GM23338 (cell line): ENCODE results near the gene SEMA7A. TPM values are rescaled to one million over a fixed set of nuclear protein-coding genes. Genes with fewer than 3 reads are reported as not detected.

Experiments used
- ATAC-seq: fragments of 200-7000 bp; cut with Tn5 transposase; 3 replicates; pipeline ENCODE4 v1.9.1; 2020
- DNase-seq: peaks from one replicate; pipeline ENCODE4 v3.0.0-alpha.2; 2015; ENCODE audit warnings: low spot score
- H2AFZ ChIP-seq: fragments of 200-600 bp; sonication (generic); 2 replicates; pipeline ENCODE4 v1.8.0; 2016; ENCODE audit warnings: antibody characterized with exemption, mild to moderate bottlenecking, moderate library complexity
- H3F3A ChIP-seq: fragments of 200-600 bp; sonication (generic); replicated peaks from 2 replicates; pipeline ENCODE4 v1.8.0; 2017; ENCODE audit warnings: antibody characterized with exemption, mixed run types, low read depth
- H3K27ac ChIP-seq: fragments of 200-600 bp; sonication (generic); 2 replicates; pipeline ENCODE4 v1.6.1; 2016; ENCODE audit warnings: low read depth
- H3K27me3 ChIP-seq: fragments of 200-600 bp; sonication (generic); 2 replicates; pipeline ENCODE4 v1.8.0; 2016; ENCODE audit warnings: mild to moderate bottlenecking, mixed run types, moderate library complexity; ENCODE audit not compliant: insufficient read depth
- H3K36me3 ChIP-seq: fragments of 200-600 bp; sonication (generic); 2 replicates; pipeline ENCODE4 v1.8.0; 2016; ENCODE audit warnings: mild to moderate bottlenecking; ENCODE audit not compliant: insufficient read depth
- H3K4me1 ChIP-seq: fragments of 200-600 bp; sonication (generic); 2 replicates; pipeline ENCODE4 v1.8.0; 2016; ENCODE audit warnings: mild to moderate bottlenecking, moderate library complexity; ENCODE audit not compliant: insufficient read depth
- H3K4me2 ChIP-seq: fragments of 200-600 bp; sonication (generic); 2 replicates; pipeline ENCODE4 v1.7.1; 2017; ENCODE audit warnings: mixed run types
- H3K4me3 ChIP-seq: fragments of 200-600 bp; sonication (generic); 2 replicates; pipeline ENCODE4 v1.6.1; 2016; ENCODE audit warnings: mixed run types
- H3K79me2 ChIP-seq: fragments of 200-600 bp; sonication (generic); replicated peaks from 2 replicates; pipeline ENCODE4 v1.8.0; 2017; ENCODE audit warnings: mild to moderate bottlenecking; ENCODE audit not compliant: insufficient read depth
- H3K9me2 ChIP-seq: fragments of 200-600 bp; sonication (generic); 2 replicates; pipeline ENCODE4 v1.8.0; 2017; ENCODE audit not compliant: insufficient read depth
- H4K20me1 ChIP-seq: fragments of 200-600 bp; sonication (generic); replicated peaks from 2 replicates; pipeline ENCODE4 v1.8.0; 2017; ENCODE audit warnings: mild to moderate bottlenecking; ENCODE audit not compliant: insufficient read depth
- H3K27ac Mint-ChIP-seq: 2 replicates; pipeline ENCODE4 v1.8.0; 2020; ENCODE audit warnings: inconsistent platforms, mild to moderate bottlenecking, moderate library complexity, mixed read lengths
- H3K27me3 Mint-ChIP-seq: 3 replicates; pipeline ENCODE4 v1.8.0; 2022; ENCODE audit warnings: low read depth, mild to moderate bottlenecking, moderate library complexity, mixed read lengths, inconsistent platforms; ENCODE audit not compliant: insufficient read depth, poor library complexity
- H3K36me3 Mint-ChIP-seq: 3 replicates; pipeline ENCODE4 v1.8.0; 2021; ENCODE audit warnings: low read depth, mild to moderate bottlenecking, inconsistent platforms, moderate library complexity, mixed read lengths
- H3K4me1 Mint-ChIP-seq: 3 replicates; pipeline ENCODE4 v1.8.0; 2020; ENCODE audit warnings: mild to moderate bottlenecking, inconsistent platforms, mixed read lengths
- H3K4me3 Mint-ChIP-seq: 3 replicates; pipeline ENCODE4 v1.8.0; 2021; ENCODE audit warnings: moderate library complexity, mild to moderate bottlenecking, inconsistent platforms, mixed read lengths
- H3K9me3 Mint-ChIP-seq: 3 replicates; pipeline ENCODE4 v1.8.0; 2020; ENCODE audit warnings: moderate library complexity, mild to moderate bottlenecking, inconsistent platforms, mixed read lengths
- CREB1 ChIP-seq: fragments of 250-450 bp; sonication (Bioruptor Pico); IDR thresholded peaks from 2 replicates; pipeline ENCODE4 v1.5.0; 2020; ENCODE audit warnings: low read depth, mild to moderate bottlenecking, moderate library complexity
- EZH2 ChIP-seq: fragments of 200-600 bp; sonication (generic); IDR thresholded peaks from one replicate; pipeline ENCODE4 v1.8.0; 2017; ENCODE audit warnings: antibody characterized with exemption, mild to moderate bottlenecking, low read depth; ENCODE audit not compliant: unreplicated experiment
- EZH2phosphoT487 ChIP-seq: fragments of 200-600 bp; sonication (generic); IDR thresholded peaks from one replicate; pipeline ENCODE4 v1.8.1; 2018; ENCODE audit warnings: antibody characterized with exemption; ENCODE audit not compliant: unreplicated experiment
- JUNB ChIP-seq: IDR thresholded peaks from one replicate; pipeline ENCODE4 v1.6.1; 2016; ENCODE audit warnings: antibody characterized with exemption; ENCODE audit not compliant: unreplicated experiment
- NANOG ChIP-seq: IDR thresholded peaks from 2 replicates; pipeline ENCODE4 v1.6.1; 2016; ENCODE audit warnings: antibody characterized with exemption, borderline replicate concordance
- POLR2AphosphoS5 ChIP-seq: IDR thresholded peaks from 2 replicates; pipeline ENCODE4 v1.6.1; 2016; ENCODE audit warnings: antibody characterized with exemption, low read depth
- REST ChIP-seq: IDR thresholded peaks from one replicate; pipeline ENCODE4 v1.6.1; 2018; ENCODE audit warnings: antibody characterized with exemption; ENCODE audit not compliant: unreplicated experiment
- STAT1 ChIP-seq: IDR thresholded peaks from one replicate; pipeline ENCODE4 v1.6.1; 2016; ENCODE audit warnings: antibody characterized with exemption; ENCODE audit not compliant: unreplicated experiment
- ZNF114 ChIP-seq: fragments of 250-450 bp; sonication (Bioruptor Pico); IDR thresholded peaks from 2 replicates; pipeline ENCODE4 v1.5.0; 2020; ENCODE audit warnings: mild to moderate bottlenecking, moderate library complexity
- ZNF331 ChIP-seq: fragments of 250-450 bp; sonication (Bioruptor Pico); IDR thresholded peaks from 2 replicates; pipeline ENCODE4 v1.5.0; 2020; ENCODE audit warnings: low read depth, mild to moderate bottlenecking, moderate library complexity
- ZNF462 ChIP-seq: fragments of 250-450 bp; sonication (Bioruptor Pico); IDR thresholded peaks from 2 replicates; pipeline ENCODE4 v1.5.0; 2020; ENCODE audit warnings: mild to moderate bottlenecking, moderate library complexity
- polyA plus RNA-seq: library from polyadenylated mRNA; unstranded; fragments of >200 nt; fragmentation: Nextera tagmentation; extraction: Ambion mirVana; gene quantifications from 2 replicates; pipeline ENCODE4 v1.2.1, GENCODE V29; 2016
- total RNA-seq: library from RNA; depleted of rRNA; stranded (reverse); fragments of >200 nt; shearing (Covaris generic); gene quantifications from 2 replicates; pipeline ENCODE4 v1.2.3, GENCODE V29; 2014
- TF ChIP-seq, protein P1 (sequence below): IDR thresholded peaks from 2 replicates; pipeline ENCODE4 v1.6.1; 2016; ENCODE audit warnings: antibody characterized with exemption

Gene SEMA7A
- total and polyA plus RNA-seq, 2 experiments from 2014 or later: 2.0 to 14.1 TPM

DNA sequence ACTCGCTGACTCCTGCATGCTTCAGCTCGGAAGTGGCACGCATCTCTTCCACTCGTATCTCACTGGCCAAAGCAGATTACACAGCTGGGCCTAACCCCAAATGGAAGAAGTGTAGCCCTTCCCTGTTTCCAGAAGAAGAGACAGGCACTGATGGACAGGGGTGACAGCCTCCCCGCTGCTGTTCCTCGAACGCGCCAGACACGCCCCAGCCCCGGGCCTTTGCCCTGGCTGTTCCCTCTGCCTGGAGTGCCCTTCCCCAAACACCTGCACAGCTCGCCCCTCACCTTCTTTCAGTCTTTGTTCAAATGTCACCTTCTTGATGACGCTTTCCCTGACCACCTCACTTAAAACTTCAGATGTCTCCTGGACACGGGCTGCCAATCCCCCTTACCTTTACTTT lies 40.3 kb downstream of the SEMA7A start (continued):
- TF ChIP-seq ZNF114 (CRISPR knock-in tag) (no peak), CREB1 (CRISPR knock-in tag) (no peak), EZH2phosphoT487 (no peak), POLR2AphosphoS5 (no peak)
- TF ChIP-seq, protein P1, sequence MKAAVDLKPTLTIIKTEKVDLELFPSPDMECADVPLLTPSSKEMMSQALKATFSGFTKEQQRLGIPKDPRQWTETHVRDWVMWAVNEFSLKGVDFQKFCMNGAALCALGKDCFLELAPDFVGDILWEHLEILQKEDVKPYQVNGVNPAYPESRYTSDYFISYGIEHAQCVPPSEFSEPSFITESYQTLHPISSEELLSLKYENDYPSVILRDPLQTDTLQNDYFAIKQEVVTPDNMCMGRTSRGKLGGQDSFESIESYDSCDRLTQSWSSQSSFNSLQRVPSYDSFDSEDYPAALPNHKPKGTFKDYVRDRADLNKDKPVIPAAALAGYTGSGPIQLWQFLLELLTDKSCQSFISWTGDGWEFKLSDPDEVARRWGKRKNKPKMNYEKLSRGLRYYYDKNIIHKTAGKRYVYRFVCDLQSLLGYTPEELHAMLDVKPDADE: no peak

DNA sequence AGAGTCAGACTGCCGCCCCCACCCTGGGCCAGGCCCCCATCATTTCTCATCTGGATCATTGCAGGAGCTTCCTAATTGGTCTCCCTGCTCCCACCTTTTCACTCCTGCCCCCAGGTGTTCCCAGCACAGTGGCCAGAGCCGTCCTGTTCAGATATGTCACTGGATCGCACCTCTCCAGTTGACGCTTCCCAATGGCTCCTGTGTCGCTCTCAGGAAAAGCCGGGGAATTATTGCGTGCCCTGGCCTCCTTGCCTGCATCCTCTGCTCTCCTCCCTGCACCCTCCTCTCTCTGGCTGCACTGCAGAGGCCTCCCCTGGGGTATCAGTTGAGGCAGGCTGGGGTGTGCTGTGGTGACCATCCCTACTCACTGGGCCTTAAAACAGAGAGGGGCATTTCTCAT lies 40.9 kb downstream of the SEMA7A start:
- Mint-ChIP-seq H3K4me1 (peaks cover 16% of the 10 kb centered on the region), H3K9me3 (no peaks in the 10 kb centered on the region), H3K27me3 (peaks cover 14% of the 10 kb centered on the region), H3K27ac (no peak overlapping the region), H3K36me3 (no peaks in the 10 kb centered on the region; the same call in 2 of the 3 replicates), H3K4me3 (no peak overlapping the region)
- Histone ChIP-seq H2AFZ (no peak overlapping the region), H3K4me1 (no peaks in the 10 kb centered on the region), H3K27ac (no peak overlapping the region), H3K9me2 (no peaks in the 10 kb centered on the region), H3K4me2 (no peak overlapping the region), H3F3A (no peaks in the 10 kb centered on the region), H3K36me3 (no peaks in the 10 kb centered on the region), H4K20me1 (no peaks in the 10 kb centered on the region), H3K4me3 (no peak overlapping the region), H3K79me2 (no peaks in the 10 kb centered on the region), H3K27me3 (no peaks in the 10 kb centered on the region)
- DNase-seq: no peak
- no peak for ATAC-seq
- no peak for TF ChIP-seq EZH2
- TF ChIP-seq, protein P1: no peak
- no peak for TF ChIP-seq EZH2phosphoT487
- TF ChIP-seq REST: no peak
- TF ChIP-seq POLR2AphosphoS5: no peak
- no peak for TF ChIP-seq STAT1
- no peak for TF ChIP-seq ZNF114 (CRISPR knock-in tag)
- no peak for TF ChIP-seq NANOG
- TF ChIP-seq ZNF331 (CRISPR knock-in tag): no peak
- TF ChIP-seq JUNB: no peak
- TF ChIP-seq CREB1 (CRISPR knock-in tag): no peak
- TF ChIP-seq ZNF462 (CRISPR knock-in tag): no peak
